ENCODE measurements around the gene GRHL1. TPM values are rescaled to one million over a fixed set of nuclear protein-coding genes. Genes with fewer than 3 reads are reported as not detected.

GRHL1 gene
- total and polyA plus RNA-seq, 9 of the 15 experiments (the other 6 are each of a cell fraction or from before 2014, with no cell fraction given): 1.7 to 6.1 (median 4.7) TPM

GRCh38 chr2:10034333-10035052, 83.0 kb downstream of the GRHL1 start (continued):
- TF ChIP-seq MGA (IDR thresholded peaks at IDR 0.05) (peak; percentile 15), POLR3A (IDR thresholded peaks at IDR 0.05; ENCODE audit: borderline replicate concordance, extremely low read depth, insufficient read depth, insufficient read length) (no peak), RFX1 (IDR thresholded peaks at IDR 0.05) (no peak), ZNF639 (CRISPR knock-in tag; conservative IDR thresholded peaks at IDR 0.05 in 1 of 2, IDR thresholded peaks at IDR 0.05 in 1 of 2) (peak in 1 of 2 experiments; percentile 50; a peak in 1 of 4 replicates), ZNF766 (CRISPR knock-in tag; conservative IDR thresholded peaks at IDR 0.05) (0 out of 2 replicates have a peak, but pooled peaks have one; percentile 49), KAT8 (IDR thresholded peaks at IDR 0.05; ENCODE audit: low read depth) (no peak), XRCC5 (IDR thresholded peaks at IDR 0.05; ENCODE audit: low read depth, low read length) (no peak), ETV5 (CRISPR knock-in tag; IDR thresholded peaks at IDR 0.05; ENCODE audit: low read depth) (no peak), CHCHD3 (CRISPR knock-in tag; IDR thresholded peaks at IDR 0.05) (no peak), MAZ (CRISPR knock-in tag; conservative IDR thresholded peaks at IDR 0.05 in 1 of 2, IDR thresholded peaks at IDR 0.05 in 1 of 2) (no peak; a peak in 1 of 4 replicates), CEBPG (CRISPR knock-in tag; IDR thresholded peaks at IDR 0.05) (no peak), CEBPG (tag; conservative IDR thresholded peaks at IDR 0.05 in 1 of 2, IDR thresholded peaks at IDR 0.05 in 1 of 2) (no peak), FOXA3 (CRISPR knock-in tag; conservative IDR thresholded peaks at IDR 0.05 in 1 of 2, IDR thresholded peaks at IDR 0.05 in 1 of 2) (peak in 1 of 2 experiments; percentile 82; a peak in 2 of 4 replicates), ARID1B (IDR thresholded peaks at IDR 0.05) (0 out of 2 replicates have a peak, but pooled peaks have one; percentile 49)

Data from K562 (cell line).